ENCODE measurements around the gene EDIL3.

DNA sequence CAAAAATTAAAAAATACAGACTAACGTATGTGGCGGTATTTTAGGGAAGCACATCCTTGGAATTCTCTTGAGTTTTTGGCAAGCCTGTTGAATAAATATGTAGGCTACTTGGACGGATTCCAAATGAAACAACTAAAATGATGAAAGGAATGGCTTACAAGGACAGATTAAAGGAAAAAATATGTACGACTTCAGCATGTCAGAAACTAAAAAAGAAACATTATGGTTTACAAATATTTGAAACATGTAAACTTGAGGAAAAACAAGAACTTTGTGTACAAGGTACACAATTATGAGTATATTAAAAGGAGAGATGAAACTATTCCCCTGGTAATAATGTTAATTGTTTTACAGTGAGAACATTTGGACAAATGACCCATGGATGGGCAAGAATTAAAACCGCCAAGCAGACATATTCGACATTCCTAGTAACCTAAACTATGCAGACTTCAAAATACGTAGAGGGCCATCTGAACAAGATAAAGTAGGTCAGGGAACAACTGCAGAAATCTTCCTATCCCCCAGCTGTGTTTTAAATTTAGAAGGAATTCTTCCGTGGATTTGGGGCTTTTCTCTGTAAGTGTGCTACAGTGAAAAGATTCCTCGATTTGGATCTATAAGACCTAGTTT, 12.5 kb downstream of the EDIL3 start:
- TF ChIP-seq, protein P1, sequence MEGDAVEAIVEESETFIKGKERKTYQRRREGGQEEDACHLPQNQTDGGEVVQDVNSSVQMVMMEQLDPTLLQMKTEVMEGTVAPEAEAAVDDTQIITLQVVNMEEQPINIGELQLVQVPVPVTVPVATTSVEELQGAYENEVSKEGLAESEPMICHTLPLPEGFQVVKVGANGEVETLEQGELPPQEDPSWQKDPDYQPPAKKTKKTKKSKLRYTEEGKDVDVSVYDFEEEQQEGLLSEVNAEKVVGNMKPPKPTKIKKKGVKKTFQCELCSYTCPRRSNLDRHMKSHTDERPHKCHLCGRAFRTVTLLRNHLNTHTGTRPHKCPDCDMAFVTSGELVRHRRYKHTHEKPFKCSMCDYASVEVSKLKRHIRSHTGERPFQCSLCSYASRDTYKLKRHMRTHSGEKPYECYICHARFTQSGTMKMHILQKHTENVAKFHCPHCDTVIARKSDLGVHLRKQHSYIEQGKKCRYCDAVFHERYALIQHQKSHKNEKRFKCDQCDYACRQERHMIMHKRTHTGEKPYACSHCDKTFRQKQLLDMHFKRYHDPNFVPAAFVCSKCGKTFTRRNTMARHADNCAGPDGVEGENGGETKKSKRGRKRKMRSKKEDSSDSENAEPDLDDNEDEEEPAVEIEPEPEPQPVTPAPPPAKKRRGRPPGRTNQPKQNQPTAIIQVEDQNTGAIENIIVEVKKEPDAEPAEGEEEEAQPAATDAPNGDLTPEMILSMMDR (IDR thresholded peaks at IDR 0.05): no peak
- TF ChIP-seq POLR2A (IDR thresholded peaks at IDR 0.05): no peak
